Neural progenitor cell (in vitro differentiated cells): ENCODE data around the gene SLC25A13.

Experiments used
- EZH2phosphoT487 ChIP-seq: fragments of 200-600 bp; sonication (generic); IDR thresholded peaks from 2 replicates; pipeline ENCODE4 v1.6.1; 2017; ENCODE audit warnings: antibody characterized with exemption
- TF ChIP-seq, protein P1 (sequence below): fragments of 200-600 bp; sonication (generic); IDR thresholded peaks from 2 replicates; pipeline ENCODE4 v1.5.1; 2017; ENCODE audit warnings: antibody characterized with exemption, mild to moderate bottlenecking

- TF ChIP-seq EZH2phosphoT487: no peak
- TF ChIP-seq, protein P1, sequence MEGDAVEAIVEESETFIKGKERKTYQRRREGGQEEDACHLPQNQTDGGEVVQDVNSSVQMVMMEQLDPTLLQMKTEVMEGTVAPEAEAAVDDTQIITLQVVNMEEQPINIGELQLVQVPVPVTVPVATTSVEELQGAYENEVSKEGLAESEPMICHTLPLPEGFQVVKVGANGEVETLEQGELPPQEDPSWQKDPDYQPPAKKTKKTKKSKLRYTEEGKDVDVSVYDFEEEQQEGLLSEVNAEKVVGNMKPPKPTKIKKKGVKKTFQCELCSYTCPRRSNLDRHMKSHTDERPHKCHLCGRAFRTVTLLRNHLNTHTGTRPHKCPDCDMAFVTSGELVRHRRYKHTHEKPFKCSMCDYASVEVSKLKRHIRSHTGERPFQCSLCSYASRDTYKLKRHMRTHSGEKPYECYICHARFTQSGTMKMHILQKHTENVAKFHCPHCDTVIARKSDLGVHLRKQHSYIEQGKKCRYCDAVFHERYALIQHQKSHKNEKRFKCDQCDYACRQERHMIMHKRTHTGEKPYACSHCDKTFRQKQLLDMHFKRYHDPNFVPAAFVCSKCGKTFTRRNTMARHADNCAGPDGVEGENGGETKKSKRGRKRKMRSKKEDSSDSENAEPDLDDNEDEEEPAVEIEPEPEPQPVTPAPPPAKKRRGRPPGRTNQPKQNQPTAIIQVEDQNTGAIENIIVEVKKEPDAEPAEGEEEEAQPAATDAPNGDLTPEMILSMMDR: no peak
Observed at GRCh38 chr7:96196676-96197075, 125.2 kb downstream of the SLC25A13 start.
